ENCODE measurements around the gene ADGRF3.

DNA sequence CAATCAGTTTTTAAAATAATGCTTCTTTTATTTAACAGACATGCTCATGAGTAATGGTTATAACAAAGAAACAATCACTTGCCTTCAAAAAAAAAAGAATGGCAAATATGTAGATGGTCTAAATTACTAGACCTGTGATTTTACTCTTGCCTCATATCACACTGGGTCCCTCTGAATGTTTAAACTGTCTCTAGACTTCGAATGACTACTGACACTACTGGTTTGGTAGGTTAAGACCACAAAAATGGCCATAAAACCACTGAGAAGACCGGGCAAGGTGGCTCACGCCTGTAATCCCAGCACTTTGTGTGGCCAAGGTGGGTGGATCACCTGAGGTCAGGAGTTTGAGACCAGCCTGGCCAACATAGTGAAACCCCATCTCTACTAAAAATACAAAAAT is 5.8 kb downstream of the ADGRF3 start:
- TF ChIP-seq, protein P1, sequence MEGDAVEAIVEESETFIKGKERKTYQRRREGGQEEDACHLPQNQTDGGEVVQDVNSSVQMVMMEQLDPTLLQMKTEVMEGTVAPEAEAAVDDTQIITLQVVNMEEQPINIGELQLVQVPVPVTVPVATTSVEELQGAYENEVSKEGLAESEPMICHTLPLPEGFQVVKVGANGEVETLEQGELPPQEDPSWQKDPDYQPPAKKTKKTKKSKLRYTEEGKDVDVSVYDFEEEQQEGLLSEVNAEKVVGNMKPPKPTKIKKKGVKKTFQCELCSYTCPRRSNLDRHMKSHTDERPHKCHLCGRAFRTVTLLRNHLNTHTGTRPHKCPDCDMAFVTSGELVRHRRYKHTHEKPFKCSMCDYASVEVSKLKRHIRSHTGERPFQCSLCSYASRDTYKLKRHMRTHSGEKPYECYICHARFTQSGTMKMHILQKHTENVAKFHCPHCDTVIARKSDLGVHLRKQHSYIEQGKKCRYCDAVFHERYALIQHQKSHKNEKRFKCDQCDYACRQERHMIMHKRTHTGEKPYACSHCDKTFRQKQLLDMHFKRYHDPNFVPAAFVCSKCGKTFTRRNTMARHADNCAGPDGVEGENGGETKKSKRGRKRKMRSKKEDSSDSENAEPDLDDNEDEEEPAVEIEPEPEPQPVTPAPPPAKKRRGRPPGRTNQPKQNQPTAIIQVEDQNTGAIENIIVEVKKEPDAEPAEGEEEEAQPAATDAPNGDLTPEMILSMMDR (IDR thresholded peaks at IDR 0.05 in 2 of 3, conservative IDR thresholded peaks at IDR 0.05 in 1 of 3; ENCODE audit: control insufficient read depth in 2 of 3, extremely low read depth in 1 of 3, insufficient read depth in 1 of 3, low read depth in 3 of 3, low read length in 3 of 3): no peak
- TF ChIP-seq CHD2 (IDR thresholded peaks at IDR 0.05; ENCODE audit: borderline replicate concordance, low read depth, low read length) (no peak), CREB1 (IDR thresholded peaks at IDR 0.05; ENCODE audit: low read depth) (no peak), TCF7 (IDR thresholded peaks at IDR 0.05; ENCODE audit: borderline replicate concordance) (no peak), FOS (IDR thresholded peaks at IDR 0.05; ENCODE audit: borderline replicate concordance, extremely low read depth, insufficient read length) (no peak), MXI1 (IDR thresholded peaks at IDR 0.05; ENCODE audit: low read depth, low read length) (no peak), CHD1 (IDR thresholded peaks at IDR 0.05; ENCODE audit: low read depth, low read length) (no peak)
- TF ChIP-seq, protein P2, sequence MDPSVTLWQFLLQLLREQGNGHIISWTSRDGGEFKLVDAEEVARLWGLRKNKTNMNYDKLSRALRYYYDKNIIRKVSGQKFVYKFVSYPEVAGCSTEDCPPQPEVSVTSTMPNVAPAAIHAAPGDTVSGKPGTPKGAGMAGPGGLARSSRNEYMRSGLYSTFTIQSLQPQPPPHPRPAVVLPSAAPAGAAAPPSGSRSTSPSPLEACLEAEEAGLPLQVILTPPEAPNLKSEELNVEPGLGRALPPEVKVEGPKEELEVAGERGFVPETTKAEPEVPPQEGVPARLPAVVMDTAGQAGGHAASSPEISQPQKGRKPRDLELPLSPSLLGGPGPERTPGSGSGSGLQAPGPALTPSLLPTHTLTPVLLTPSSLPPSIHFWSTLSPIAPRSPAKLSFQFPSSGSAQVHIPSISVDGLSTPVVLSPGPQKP (IDR thresholded peaks at IDR 0.05; ENCODE audit: low read depth, low read length): no peak

Measured in GM12878 (cell line).